NCI-H2227 (cell line): ENCODE measurements around the gene MED26.
A peak's percentile ranks its signal among the peaks of the same experiment; 100 is the strongest.

Experiments
- DNase-seq: peaks from one replicate; lab custom pipeline; 2025; ENCODE audit not compliant: unreplicated experiment; lab: John Stamatoyannopoulos, UW

MED26 gene

GRCh38 chr19:16650821-16651220, 22.8 kb upstream of the MED26 start:
- no peak for DNase-seq

DNA sequence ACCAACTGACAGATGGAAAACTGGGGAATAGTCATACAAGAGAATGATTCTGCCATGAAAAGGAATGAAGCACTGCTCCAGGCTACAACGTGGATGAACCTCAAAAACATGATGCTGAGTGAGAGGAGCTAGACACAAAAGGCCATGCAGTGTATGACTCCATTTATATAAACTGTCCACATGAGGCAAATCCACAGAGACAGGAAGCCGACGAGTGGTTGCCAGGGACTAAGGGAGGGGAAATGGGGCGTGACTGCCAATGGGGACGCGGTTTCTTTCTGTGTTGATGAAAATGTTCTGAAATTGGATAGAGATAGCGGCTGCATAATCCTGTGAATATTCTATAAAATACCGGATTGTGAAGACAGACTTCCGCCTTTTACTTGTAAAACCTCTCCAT, 21.7 kb upstream of the MED26 start:
- no peak for DNase-seq

DNA sequence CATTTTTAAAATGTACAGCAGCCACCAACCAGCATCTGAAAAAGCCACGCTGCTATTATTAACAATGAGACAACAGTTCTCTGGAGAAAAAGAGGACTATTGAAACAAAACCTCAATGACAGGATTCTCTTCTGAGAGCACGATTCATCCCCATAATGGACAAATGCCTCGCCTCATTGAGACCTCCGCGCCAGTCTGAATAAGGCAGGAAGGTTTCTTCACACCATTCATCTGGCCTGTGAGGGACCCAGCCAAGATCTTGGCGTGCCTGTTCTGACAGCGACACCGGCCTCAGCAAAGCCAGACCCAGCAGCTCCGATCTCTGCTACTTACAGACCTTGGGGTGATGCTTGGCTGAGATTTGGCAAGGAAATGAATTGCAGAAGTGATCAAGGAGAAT, 17.1 kb upstream of the MED26 start:
- DNase-seq, result no peak

DNA sequence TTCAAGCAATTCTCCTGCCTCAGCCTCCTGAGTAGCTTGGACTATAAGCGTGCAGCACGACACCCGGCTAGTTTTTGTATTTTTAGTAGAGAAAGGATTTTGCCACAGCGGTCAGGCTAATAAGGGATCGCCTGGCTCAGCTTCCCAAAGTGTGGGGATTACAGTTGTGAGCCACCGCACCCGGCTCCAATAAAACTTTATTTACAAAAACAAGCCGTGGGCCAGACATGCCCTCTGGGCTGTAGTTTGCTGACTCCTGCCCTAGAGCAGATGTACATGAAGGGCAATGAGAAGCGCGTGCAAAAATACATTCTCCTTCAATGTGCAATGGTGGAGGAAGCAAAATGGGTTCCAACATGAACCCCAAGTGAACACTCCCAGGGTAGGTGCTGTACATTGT, 13.7 kb upstream of the MED26 start:
- DNase-seq, result no peak

GRCh38 chr19:16640951-16641350, 12.9 kb upstream of the MED26 start:
- DNase-seq, result no peak

- DNase-seq, result no peak
Observed at GRCh38 chr19:16638666-16639065, 10.7 kb upstream of the MED26 start.

GRCh38 chr19:16637535-16637934, 9.5 kb upstream of the MED26 start:
- DNase-seq, result no peak

DNA sequence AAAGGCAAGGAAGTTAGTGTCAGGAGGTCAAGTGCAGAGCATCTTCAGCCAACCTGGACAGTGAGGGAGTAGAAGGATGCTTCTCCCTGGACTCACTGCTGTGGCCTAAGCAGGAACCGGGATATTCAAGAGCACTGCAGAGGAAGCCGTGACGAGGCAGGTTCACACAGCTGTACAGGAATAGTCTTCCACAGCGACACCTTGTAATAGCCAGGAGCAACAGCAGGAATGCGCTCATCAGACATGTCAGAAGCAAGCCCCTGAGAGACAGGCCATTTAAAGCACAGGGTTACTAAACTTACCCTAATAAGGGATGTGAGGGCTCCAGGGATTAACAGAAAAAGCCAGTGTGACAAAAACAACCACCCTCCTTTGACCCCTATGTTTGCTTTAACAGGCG, 3.5 kb upstream of the MED26 start:
- no peak for DNase-seq

- peak; percentile 24 for DNase-seq
Observed at GRCh38 chr19:16628984-16629691, 1.1 kb upstream of the MED26 start.

GRCh38 chr19:16627928-16628182, 149 bp downstream of the MED26 start:
- DNase-seq, result no peak

GRCh38 chr19:16627193-16627927, 644 bp downstream of the MED26 start:
- DNase-seq, result no peak

DNA sequence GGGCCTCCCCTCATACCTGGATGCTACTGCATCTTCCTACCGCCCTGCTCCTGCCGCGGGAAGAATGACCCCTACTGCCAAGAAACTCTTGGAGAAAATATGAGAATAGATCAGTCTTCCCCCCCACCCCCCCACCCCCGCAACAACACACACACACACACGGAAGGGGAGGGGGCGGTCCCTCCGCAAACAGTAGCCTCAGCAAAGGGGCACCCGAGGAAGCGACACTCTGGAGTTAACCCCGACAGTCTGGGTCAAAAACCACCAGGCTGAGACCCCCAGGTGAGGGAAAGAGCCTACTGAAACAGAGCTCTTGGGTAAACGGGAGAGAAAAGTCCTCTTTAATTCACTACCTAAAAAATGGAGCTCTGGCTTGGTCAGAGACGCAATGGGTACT, 1.2 kb downstream of the MED26 start:
- DNase-seq, result no peak

- no peak for DNase-seq
Observed at GRCh38 chr19:16625163-16625958, 2.6 kb downstream of the MED26 start.

- no peak for DNase-seq
Observed at GRCh38 chr19:16624236-16624635, 3.8 kb downstream of the MED26 start.

- DNase-seq, result no peak
Observed at GRCh38 chr19:16623576-16623975, 4.4 kb downstream of the MED26 start.

DNA sequence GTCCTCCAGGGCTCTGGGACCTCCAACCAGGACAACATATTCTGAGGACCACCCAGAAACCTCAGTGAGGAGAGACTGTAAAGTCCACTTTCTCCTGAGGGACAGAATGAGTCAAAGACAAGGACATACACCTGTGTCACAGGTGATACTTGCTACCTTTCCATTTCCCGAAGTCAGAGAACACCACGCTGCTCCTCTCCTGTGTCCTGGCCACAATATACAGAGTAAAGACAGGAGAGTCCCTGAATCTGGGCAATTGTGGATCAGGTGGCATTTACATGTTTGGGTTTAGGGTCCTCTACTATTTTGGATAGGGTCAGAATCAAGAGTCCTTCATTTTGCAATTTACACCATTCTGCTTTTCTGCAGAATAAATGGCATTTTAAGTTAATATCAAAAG, 4.9 kb downstream of the MED26 start:
- no peak for DNase-seq

DNA sequence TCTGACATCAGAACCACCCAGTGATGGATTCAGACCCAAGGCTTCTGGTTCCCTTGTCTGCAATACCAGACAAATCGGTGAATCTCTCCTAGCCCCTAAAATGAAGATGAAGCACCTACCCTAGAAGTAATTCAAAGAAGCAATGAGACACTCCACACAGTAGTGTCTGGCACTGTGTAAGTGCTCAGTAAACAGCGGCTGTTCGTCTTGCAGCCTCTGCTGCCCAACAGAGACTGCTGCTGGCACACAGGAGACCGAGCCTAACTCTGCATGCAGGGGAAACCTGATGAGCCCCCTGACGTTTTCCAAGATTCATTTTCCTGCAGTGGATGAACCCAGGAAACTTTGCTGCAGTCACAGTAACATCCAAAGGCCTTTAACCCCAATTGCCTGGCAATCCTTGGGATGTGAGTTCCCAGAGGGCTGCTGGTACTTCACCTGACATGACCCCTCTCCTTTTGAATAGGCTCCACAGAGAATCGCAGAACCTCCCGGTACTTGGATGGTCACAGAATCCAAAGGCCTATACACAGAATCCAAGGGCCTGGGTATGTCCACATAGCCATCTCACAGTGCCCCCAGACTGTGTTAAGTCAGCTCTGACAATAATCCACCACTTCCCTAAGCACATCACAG, 6.7 kb downstream of the MED26 start:
- no peak for DNase-seq

GRCh38 chr19:16620584-16620983, 7.4 kb downstream of the MED26 start:
- DNase-seq, result no peak

DNA sequence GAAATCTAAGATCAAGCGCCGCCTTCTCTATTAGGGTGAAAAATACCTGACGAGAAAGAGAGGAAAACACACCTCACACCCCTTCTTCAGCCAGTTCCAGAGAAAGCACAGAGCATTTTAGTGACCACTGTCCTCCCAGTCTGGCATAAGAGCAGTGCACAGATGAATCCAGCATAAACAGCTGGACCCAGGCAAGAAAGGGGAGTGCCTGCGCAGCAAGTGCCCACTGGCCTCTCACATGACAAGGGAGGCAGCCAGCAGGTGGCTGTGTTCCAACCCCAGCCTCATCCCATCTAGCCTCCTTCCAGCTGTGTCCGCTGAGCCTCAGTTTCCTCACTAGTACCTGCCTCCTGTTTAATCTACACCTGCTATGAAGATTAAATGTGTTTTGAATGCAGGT, 8.0 kb downstream of the MED26 start:
- no peak for DNase-seq

- DNase-seq, result no peak
Observed at GRCh38 chr19:16619457-16619856, 8.5 kb downstream of the MED26 start.

DNA sequence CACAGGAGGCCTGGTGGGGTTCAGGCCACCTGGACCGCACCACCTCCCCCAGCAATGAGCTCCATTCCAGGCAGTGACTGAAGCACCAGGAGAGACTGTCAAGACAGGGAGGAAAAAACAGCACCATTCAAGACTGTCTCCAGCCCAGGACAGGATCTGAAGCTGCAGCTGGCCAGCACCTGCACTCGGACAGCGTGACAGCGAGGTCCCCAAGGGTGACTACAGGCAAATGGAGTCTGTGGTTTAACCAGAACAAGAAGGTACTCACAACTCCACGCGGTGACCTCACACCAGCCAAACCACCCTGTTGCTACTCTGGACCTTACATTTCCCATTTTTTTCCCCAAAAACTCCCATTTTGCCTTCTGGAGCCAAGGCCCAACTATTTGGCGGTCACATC, 9.8 kb downstream of the MED26 start:
- DNase-seq, result no peak

- DNase-seq, result no peak
Observed at GRCh38 chr19:16615808-16616207, 12.2 kb downstream of the MED26 start.
